NCI-H748 (cell line): Measurements from ENCODE around the gene TMEM218.

ENCODE experiments used
- DNase-seq: peaks from one replicate; lab custom pipeline; 2025; ENCODE audit not compliant: unreplicated experiment; lab: John Stamatoyannopoulos, UW

TMEM218 gene

DNA sequence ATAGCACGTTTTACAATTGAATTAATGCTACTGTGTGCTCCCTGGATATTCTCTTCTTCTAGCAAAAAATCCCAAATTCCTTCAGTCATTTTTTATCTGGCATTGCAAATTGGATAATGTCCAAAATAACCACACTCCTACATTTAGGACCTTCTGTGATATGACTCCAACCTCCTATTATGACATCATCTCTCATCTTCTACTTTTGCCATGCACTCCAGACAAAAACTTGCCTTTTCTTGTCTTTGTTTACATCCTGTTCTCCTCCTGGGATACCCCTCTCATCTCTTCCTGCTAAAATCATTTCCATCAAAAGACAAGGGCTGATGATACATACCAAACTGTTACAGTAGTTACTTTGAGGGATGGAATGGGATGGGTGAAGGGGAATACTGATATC is 20.6 kb upstream of the TMEM218 start:
- no peak for DNase-seq

DNA sequence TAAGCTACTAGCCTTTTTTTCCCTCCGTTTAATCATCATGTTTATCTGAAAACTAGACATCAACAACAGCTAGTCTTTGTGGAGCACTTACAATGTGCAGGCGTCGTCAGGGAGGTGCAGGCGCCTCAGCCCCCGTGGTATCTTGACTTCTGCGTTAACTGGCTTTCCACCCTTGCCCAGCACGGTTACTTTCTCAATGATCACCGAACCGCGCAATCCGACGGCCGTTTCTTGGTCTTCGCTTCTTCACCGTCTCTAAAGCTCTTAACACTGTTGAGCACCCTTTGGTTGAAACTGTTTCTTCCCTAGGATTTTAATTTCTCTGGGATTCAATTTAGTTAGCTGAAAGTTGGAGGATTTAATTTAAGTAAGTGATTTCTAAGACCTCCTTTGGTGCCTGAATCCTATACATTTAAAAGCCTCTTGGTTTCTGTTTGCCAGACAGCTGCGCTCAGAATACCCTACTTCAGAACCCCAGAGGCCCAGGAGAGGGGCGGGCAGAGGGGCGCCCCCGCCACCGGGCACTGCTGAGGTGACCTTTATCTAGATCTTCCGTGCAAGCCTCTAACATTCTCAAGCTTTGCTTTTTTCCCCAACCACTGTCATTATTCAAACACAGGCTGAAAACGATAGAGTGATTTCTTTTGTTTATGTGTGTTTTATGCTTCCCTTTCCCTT is 18.0 kb upstream of the TMEM218 start:
- no peak for DNase-seq

DNA sequence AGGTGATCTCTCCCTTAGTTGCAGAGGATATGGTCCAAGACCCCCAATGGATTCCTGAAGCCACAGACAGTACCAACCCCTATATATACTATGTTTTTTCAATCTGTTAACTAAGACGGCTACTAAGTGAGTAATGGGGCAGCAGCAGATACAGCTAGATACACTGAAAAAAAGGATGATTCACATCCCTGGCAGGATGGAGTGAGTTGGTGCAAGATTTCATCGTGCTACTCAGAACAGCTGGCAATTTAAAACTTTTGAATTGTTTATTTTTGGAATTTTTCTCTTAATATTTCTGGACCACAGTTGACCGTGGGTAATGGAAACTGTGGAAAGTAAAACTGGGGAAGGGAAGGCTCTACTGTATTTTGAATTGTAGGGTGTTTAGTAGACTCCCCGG is 17.0 kb upstream of the TMEM218 start:
- DNase-seq: no peak

DNA sequence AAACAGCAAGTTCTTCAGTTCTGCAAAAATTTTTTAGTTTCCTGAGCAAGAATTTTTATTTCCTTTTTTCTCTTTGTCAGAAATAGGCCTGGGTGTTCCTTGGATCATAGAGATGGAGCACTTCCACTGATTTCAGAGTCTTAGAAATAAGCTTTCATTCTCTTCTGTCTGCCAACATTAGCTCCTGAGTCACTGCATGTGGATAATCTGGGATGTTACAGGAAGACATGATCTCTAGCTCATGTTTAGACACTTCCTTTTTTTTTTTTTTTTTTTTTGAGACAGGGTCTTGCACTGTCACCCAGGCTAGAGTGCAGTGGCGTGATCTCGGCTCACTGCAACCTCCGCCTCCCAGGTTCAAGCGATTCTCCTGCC is 13.2 kb upstream of the TMEM218 start:
- no peak for DNase-seq

DNA sequence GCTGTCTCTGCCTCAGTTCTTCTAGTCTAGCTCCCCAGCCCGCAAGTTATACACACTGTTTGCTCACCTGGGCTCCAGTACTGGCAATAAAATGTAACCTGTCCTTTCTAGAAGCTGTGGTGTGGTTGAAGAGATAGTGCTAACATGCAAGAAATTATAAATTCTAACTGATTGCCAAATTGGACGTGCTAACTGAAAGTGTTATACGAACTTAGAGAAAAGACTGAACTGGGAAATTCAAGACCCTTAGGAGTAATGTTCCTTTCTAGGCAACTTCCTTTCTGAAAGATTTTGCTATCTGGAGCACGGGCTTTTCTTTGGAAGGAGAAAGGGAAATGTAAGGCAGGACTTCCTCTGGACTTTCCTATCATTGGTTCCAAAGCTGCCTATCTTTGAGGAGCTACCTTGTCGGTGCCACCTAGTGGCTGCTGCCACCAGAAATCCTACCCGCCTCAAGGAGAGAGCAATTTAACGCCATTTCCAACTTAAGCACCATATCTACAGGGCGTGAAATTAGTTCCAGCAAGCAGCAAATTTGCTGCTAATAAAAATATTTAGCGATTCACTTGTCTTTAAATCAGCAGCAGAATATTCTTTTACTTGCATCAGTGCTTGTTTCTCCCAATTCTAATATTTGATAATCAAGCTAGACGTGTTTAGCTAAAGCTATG is 12.7 kb upstream of the TMEM218 start:
- DNase-seq: peak; percentile 66

DNA sequence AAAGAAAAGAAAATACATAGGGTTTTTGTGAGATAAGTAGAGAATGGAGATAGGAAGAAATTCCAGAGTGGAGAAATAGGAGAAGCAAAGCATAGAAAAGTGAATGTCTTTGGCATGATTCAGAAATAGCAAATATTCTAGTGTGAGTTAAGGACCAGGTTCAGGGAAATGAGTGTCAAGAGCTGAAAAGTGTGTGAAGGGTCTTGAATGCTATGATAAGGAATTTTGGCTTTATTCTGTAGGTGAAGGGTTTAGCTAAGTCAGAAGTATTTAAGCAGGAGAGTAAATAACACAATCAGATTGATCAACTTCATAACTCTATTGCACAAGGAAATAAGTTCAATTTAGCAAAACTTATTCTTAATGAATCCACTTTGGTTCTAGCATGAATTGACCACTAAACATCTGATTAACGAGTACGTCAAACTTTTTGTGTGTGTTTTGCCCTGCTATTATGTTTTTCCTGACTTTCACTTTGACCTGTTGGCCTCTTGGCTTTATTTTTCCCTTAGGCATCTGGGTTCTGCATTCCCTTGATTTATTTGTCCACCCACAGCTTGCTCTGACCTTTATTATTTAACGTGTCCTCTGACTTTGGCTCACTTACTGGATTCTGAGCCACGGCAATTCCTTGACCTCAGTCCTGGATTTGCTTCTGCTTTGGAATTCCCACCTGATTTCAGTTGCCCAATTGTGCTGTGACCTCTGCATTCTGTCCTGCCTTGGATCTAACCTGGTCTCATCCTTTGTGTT is 11.9 kb upstream of the TMEM218 start:
- DNase-seq: no peak

DNA sequence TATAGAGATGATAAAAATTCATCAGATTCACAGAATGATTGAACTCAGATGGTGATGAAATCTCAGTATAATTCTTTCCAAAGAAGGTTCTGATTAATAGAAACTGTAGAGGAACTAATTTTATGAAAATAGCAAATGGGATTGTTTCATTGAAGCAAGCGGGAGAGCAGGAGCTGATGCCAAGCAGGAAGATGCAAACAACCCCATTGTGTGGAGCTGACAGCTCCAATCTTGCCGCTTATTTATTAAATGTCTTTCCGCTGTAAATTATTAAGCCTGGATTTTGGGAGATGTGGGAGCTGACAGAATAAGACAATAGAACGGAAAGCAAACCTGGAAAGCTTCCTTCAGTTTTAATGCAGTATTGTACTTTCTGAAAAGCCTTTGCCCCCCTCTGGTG is 6.0 kb upstream of the TMEM218 start:
- DNase-seq: no peak

DNA sequence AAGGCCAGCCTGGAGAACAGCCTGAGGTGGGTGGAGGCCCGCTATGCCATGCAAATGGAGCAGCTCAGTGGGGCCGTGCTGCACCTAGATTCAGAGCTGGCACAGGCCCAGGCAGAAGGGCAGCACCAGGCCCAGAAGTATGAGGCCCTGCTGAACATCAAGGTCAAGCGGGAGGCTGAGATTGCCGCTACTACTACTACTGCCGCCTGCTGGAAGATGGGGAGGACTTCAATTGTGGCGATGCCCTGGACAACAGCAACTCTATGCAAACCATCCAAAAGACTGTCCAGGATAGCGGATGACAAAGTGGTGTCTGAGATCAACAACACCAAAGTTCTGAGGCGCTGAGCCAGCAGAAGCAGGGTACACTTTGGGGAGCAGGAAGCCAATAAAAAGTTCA is 3.1 kb upstream of the TMEM218 start:
- DNase-seq: no peak

DNA sequence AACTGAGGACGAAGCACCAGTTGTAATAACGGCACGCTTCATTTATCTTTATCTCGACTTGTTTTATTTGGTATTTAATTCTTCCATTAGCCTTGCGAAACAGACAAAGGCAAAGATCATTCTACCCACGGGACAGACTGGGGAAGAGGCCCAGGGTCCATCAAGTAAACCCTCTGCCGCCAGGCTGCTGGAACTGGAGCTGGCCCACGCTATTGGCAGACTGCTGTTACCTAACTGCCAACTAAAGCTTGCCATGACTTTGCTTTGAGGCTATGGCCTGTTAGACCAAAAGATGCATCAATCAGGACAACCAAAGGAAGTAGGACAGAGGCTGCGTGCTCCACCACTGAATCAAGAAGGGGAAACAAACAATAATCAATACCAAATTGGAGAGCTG is 780 bp upstream of the TMEM218 start:
- no peak for DNase-seq

DNA sequence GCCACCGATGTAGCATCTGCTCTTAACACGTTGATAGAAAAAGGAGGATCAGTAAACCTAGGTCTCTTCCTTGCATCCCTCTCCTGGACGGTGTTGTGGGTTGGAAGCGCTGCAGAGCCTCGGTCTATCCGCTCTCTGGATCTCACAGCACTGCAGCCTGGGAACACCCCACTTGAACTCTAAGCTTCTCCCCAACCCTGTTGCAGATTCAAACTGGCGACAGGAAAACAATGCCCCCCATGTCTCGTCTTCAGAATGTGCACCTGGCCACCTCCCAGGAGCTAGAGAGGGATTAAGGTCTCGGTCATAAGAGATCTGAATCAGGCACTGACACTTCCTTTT is 454 bp downstream of the TMEM218 start:
- peak; percentile 42 for DNase-seq

DNA sequence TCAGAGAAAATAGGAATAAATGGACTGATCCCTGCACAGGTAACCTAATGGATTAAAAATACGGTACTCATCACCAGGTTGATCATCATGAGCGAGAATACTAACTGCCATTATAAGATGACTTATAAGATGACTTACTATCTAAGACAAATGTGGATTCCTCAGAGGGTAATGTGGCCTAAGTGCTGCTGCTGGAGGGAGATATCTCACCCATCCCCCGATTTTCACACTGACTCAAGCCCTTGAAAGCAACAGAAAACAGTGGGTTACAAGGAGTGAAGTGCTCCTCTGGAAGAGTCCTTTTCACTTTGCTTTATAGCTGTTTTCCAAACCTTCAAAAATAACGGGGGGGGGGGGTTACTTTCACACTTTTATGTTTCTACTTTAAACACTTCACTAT is 920 bp downstream of the TMEM218 start:
- no peak for DNase-seq

DNA sequence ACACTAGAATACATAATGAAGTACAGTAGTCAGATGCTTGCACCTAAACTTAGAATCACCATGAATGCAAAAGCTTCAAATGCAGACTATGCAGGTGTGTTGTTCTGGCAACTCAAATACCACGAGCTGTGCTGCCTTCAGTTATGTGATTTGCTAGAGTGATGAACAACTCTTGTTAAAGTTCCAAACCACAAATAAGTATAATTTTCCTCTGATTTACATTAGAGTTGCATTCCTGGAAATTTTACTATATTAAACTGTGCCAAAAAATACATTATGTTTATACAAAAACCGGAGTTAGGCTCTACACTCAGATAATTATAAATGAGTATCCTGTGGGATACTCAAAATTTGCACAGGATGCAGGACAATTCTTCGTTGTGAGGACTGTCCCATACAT is 3.0 kb downstream of the TMEM218 start:
- DNase-seq: no peak

DNA sequence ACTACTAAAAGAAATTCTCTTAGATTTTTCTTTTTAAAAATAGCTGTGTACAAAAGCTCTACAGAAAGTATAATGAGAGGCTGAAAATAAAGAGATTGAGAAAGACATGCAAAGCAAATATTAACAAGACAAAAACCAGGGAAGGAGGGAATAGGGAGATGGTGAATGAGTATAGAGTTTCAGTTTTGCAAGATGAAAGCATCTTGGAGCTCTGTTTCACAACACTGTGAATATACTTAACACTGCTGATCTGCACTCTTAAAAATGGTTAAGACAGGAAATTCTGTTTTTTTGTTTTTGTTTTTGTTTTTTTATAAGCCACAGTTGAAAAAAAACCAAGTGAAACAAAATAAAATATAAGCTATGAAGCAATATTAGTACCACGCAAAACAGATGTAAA is 5.5 kb downstream of the TMEM218 start:
- no peak for DNase-seq

DNA sequence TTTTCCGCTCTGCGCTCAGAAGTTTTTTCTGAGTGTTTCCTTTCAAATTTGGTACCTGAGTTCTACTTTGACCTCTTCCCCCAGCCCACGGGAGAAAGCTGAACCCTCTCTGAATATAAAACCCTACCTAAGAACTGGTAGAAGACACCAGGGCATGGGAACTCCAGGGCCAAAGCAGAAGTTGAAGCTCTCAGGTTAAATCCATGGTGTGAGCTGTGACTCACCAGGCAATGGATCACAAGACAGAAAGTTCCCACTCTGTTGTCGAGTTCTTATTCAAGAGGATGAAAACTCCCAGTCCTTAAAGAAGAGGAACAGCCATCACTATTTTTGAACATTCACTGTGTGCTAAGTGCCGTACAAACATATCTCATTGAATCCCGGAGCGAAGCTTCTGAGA is 8.9 kb downstream of the TMEM218 start:
- DNase-seq: no peak

DNA sequence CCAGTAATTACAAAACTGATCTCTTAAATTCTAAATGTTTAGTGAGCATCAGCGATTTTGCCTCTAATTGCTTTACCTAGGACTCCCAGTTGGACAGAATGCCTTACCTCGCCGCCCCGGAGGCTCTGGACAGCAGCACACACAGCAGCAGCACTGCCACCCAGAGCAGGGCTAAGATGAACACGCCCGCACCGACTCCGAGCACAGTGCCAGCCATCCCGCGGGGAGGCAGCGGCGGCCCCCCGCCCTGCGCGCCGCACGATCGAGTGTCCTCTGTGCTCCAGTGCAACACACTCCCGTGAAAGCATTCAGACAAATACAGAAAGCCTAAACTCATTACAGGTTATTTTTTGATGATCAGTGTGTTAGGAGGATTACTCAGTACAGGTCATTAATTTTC is 9.4 kb downstream of the TMEM218 start:
- no peak for DNase-seq

DNA sequence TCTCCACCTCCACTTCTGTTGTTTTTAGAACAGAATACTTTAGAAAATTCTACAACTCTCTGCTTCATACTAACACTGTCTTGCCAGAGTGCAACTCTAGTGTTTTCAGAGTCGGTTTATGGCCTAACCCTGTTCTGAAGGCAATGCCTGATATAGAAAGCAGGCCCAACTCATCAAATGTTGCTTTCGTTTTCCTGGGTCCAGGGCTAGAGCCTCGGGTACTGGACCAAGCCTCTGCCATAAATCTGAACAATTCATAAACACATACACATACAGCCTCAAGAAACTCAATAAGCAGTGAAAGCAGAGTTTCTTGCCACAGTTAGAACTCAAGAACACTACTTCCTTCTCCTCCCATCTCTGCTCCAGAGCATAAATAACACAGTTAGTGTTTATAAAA is 9.8 kb downstream of the TMEM218 start:
- no peak for DNase-seq

DNA sequence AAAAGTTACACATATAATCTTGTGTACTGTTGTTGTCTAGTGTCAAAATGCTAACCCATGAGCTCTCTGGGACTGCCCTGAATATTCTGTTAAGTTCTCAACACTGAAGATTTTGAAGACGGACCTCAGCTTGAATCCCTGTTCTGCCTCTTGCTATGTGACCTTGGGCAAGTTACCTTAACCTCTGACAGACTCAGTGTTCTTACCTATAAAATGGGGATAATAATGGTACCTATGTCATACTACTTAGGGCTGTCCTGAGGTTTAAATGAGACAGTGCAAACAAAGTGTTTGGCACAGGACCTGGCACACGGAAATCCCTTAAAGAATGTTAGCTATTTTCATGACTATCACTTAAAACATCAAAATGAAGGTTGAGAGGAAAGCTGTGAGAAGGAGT is 11.3 kb downstream of the TMEM218 start:
- DNase-seq: no peak

DNA sequence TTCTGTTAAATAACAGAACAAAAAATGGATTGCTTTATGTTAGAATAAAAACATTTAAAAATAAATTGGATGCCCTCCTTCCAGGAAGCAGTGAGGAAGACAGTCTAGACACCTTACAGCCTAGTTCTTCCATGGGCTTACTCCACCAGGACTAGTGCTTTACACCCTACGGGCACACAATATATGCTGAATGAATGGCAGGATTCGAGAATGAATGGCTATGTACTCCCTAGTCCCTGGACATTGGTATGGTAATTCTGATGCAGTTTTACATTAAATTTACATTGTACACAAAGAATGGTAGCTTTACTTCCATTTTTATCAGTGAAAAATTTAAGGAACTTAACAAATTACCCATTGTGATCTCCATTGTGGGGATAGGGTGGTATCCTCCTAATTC is 16.7 kb downstream of the TMEM218 start:
- DNase-seq: no peak

DNA sequence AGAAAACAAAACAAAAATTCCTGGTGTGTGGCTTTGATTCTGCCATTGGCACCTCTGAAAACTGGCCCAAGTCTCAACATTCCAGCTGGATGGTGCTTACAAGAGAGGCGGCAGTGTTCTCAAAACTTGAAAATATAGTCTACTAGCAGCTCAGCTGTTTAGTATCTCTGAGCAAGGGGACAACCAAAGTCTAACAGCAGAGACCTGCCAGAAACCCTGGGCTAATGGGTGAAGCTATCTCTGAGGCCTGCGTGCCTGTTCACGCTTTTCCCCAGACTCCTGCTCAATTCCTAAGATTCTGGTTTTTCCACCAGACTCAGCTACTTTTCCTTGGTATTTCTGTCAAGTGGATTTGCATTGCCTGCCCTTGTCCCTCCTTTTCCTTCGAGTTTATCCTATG is 17.9 kb downstream of the TMEM218 start:
- no peak for DNase-seq

DNA sequence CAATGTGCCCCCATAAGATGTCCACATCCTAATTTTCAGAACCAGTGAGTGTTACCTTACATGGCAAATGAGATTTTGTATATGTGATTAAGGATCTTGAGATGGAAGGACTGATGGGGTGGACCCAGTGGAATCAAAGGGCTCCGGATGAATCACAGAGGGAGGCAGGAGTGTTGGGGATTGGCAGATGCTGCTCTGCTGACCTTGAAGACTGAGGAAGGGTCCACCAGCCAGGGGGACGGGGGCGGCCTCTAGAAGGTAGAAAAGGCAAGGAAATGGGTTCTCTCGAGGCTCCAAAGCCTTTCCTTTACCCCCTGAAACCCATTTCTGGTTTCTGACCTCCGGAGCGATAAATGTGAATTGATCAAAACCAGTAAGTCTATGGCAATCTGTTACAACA is 18.8 kb downstream of the TMEM218 start:
- no peak for DNase-seq

DNA sequence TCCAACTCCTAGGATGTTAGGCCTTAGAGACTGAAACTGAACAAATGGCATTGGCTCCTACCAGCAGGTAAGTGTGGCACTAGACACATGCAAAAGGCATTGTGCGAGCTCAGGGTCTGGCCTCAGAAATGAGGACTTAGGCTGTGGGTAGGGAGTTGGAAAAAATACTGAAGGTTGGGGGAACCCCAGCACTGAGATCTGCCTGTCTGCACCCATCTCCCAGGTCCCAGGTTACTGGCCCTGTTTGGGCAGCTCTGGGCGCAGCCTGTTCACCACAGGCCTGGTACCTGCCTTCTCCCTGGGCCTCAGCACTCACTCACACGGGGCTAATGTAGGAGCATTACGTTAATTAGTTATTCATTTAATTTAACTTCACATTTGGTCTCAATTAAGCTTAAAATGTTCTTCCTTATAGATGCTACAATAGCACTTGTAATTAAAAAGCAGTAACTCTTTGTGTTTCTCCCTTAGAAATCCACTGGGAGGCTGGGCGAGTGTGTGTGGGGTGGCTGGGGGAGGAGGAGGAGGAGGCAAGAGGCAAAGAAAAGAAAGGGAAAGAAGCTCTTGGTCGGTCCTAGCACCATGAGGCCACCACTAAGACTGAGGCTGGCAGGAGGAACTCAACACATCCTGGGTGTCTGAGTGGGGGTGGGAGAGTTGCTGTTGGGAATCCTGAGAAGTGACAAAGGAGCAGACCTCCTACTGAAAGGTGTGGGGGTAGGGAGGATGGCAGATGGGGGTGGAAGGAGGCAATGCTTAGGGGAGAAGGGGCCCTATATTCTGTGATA is 19.4 kb downstream of the TMEM218 start:
- no peak for DNase-seq
